SK-N-SH (cell line): Measurements from ENCODE around the gene CD99L2.

Experiments used
- EP300 ChIP-seq, 2 experiments: IDR thresholded peaks; 2 replicates each; pipeline versions ENCODE4 v1.4.0 to v1.6.1; 2012; ENCODE audit warnings: borderline replicate concordance in 1 of 2, low read depth in 1 of 2, low read length in 1 of 2
- FOXJ3 ChIP-seq: sonication (generic); formaldehyde crosslinking; IDR thresholded peaks from 2 replicates; pipeline ENCODE4 v1.5.1; 2020; ENCODE audit warnings: mild to moderate bottlenecking, missing genetic modification reagents
- FOXM1 ChIP-seq: IDR thresholded peaks from 2 replicates; pipeline ENCODE4 v1.4.0; 2012; ENCODE audit warnings: low read depth, mild to moderate bottlenecking
- GATA2 ChIP-seq: sonication (generic); formaldehyde crosslinking; IDR thresholded peaks from 2 replicates; pipeline ENCODE4 v1.5.0; 2020; ENCODE audit warnings: mild to moderate bottlenecking, missing genetic modification reagents
- POLR2AphosphoS5 ChIP-seq: IDR thresholded peaks from 2 replicates; pipeline ENCODE4 v1.6.1; 2012; ENCODE audit warnings: low read depth, low read length
- RCOR1 ChIP-seq: fragments of 150-350 bp; IDR thresholded peaks from 2 replicates; pipeline ENCODE4 v1.6.1; 2017; ENCODE audit warnings: antibody characterized with exemption, low read length
- SMC3 ChIP-seq: IDR thresholded peaks from 2 replicates; pipeline ENCODE4 v1.6.1; 2012; ENCODE audit warnings: low read depth, low read length, improper control_type of control experiment
- TAF1 ChIP-seq: IDR thresholded peaks from 2 replicates; pipeline ENCODE4 v1.6.1; 2012; ENCODE audit warnings: low read depth, mild to moderate bottlenecking, low read length, moderate library complexity, borderline replicate concordance
- TF ChIP-seq, protein P1 (sequence below): fragments of 200-600 bp; sonication (generic); IDR thresholded peaks from 2 replicates; pipeline ENCODE4 v1.6.1; 2017; ENCODE audit warnings: antibody characterized with exemption, mild to moderate bottlenecking, moderate library complexity

DNA sequence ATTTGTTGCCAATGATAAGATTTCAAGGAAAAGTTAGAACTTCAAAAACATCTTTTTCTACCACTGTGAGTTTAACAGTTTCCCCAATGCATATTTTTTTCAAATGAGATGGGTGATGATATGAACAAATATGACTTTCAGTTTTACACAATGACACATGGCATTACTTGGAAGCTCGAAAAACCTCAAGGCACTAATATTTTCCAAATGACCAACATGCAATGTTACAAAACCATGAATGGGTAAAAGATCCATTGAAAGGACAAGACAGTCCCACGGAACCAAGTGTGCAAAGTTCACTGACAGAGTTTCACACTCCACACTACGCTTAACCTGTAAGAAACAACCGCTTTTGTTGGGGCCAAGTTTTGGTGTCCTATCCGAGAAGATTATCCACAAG, 84.5 kb downstream of the CD99L2 start:
- TF ChIP-seq, protein P1, sequence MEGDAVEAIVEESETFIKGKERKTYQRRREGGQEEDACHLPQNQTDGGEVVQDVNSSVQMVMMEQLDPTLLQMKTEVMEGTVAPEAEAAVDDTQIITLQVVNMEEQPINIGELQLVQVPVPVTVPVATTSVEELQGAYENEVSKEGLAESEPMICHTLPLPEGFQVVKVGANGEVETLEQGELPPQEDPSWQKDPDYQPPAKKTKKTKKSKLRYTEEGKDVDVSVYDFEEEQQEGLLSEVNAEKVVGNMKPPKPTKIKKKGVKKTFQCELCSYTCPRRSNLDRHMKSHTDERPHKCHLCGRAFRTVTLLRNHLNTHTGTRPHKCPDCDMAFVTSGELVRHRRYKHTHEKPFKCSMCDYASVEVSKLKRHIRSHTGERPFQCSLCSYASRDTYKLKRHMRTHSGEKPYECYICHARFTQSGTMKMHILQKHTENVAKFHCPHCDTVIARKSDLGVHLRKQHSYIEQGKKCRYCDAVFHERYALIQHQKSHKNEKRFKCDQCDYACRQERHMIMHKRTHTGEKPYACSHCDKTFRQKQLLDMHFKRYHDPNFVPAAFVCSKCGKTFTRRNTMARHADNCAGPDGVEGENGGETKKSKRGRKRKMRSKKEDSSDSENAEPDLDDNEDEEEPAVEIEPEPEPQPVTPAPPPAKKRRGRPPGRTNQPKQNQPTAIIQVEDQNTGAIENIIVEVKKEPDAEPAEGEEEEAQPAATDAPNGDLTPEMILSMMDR, result no peak
- TF ChIP-seq POLR2AphosphoS5, result no peak
- no peak for TF ChIP-seq GATA2
- TF ChIP-seq RCOR1, result no peak
- TF ChIP-seq EP300 (IDR thresholded peaks at IDR 0.05; ENCODE audit: borderline replicate concordance in 1 of 2, low read depth in 1 of 2, low read length in 1 of 2), result no peak
- TF ChIP-seq FOXM1, result no peak
- no peak for TF ChIP-seq SMC3
- no peak for TF ChIP-seq FOXJ3 (CRISPR knock-in tag)
- no peak for TF ChIP-seq TAF1
